NOMO-1 (cell line): Measurements from ENCODE around the gene ECM2.

Experiments
- DNase-seq, 2 experiments: peaks; one replicate each; lab custom pipeline; 2025; ENCODE audit not compliant: unreplicated experiment in 2 of 2; lab: John Stamatoyannopoulos, UW

ECM2 gene

DNA sequence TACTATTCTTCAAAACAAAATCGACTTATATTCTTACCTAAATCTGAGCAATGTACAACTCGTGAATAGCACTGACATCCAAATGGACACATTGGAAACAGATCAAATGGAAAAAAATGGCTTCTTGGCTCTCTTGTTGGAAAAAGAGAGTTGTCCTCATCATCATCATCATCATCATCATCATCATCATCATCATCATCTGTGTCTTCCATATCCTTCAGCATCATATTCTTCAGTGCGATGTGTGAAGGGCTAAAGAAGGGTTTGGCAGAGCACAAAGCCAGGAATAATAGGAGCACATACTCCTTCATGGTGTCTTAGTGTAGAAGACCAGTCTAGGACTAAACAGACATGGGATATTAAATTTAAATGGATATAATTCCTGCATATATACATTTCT, 61.2 kb downstream of the ECM2 start:
- DNase-seq: no peak

DNA sequence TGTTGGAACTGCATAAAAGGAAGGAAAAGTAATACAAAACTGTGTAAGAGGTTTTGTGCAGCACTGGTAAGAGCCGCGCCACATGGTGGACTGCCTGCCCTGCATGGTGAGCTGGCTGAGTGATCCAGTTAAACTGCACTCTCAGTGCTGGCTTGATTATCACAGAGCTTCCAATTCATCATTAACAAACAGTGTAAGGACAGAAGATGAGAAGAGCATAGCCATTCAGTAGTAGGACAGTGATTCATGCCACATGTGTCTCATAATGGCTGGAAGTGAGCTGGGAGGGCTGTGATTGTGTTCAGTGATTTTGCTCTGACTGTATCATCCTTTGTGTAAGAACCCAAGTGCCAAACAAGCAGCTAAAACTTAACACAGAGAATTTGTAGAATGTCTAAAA, 67.6 kb downstream of the ECM2 start:
- no peak for DNase-seq

DNA sequence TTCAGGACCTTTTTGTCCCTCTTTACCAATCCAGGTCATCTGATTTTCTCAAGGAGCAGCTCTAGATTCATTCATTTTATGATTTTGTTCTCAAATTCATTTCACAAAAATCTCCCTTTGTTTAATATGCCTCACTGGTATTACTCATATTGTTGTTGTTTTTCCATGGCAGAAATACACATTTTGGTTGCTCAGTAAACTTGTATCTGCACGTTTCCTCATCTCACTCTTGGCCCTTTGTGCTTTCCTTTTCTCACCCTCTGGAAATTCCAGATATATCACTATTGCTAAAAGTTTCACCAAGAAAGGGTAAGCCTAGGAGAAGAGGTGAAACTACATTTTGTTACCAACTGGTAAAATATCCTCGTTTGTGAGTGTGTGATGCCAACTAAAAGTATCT, 68.3 kb downstream of the ECM2 start:
- no peak for DNase-seq

DNA sequence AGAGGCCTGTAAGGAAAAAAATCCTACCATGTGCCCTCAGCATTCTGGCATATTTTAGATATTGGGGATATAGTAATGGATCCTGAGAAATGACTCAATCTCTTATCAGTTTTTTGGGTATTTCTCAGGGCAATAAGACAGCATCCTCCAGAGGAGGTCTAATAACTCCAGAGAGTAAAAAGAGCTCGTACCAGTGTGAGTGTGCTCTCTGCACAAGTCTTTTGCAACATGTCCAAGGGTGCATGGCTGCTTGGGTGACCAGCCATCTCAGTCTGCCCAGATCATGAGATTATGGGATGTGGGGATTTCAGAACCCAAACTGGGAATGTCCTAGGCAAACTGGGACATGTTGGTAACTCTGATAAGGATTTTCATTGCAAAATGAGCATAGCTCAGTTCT, 68.7 kb downstream of the ECM2 start:
- no peak for DNase-seq

DNA sequence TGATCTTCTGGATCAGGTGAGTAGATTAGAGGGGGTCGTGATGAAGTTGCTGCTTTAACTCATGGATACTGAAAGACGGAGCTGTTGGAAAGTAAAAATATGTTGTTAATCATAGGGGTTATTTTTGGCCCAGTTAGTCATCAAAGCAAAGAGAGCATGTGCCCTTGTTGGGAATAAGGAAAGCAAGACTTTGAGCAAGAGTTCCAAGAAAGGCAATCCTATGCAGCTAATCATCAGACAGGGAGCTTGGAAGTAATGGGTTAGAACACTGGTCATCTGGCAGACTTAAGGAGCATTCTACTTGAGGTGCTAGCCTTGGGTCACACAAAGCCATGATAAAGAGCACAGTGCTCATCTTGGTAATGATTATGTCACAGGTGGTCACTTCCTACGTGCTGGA, 71.8 kb downstream of the ECM2 start:
- DNase-seq: no peak

DNA sequence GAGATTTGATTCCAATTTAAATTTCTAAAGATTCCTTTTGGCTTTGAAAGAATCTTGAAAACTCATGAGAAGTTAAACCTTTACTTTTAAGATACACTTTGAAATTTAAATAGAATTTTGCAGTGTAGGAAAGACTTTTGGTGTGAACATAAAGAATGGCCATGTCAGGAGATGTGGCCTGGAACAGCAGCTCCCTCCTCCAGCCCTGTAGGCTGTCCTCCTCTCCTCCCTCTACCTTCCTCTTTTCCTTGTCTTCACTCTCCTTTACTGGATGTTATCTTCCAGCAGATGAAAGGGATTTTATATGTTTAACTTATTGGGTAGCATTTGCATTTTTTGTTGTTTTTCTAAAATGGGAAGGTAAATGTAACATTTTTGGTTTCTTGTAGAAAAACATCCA, 72.4 kb downstream of the ECM2 start:
- DNase-seq: no peak

DNA sequence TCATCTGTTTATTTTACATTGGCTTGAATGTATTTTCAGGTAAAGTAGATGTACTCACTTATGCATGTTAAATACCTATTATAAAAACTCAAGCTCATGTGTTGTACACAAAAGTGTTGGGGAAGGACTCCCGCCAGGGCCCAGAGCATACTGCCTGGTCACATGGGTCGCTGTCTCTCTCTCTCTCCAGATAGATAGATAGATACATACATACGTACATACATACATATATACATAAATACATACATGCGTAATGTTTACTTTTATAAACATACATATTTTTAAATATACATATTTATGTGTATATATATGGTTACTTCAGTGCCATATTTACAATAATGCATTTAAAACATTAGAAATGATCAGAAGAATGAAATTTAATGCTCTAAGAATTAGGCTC, 78.2 kb downstream of the ECM2 start:
- no peak for DNase-seq

DNA sequence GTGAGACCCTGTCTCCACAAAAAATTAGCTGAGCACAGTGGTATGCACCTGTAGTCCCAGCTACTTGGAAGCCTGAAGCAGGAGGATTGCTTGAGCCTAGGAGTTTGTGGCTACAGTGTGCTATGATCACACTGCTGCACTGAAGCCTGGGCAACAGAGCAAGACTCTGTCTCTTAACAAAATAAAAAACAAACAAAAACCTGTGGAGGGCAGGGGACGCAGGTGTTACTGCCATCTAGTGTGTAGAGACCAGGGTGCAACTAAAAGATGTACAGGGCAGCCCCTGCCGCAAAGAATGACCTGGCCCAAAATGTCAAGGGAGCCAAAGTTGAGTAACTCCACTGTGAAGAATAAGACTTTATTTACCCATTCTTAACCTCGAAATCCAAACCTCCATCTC, 80.6 kb downstream of the ECM2 start:
- no peak for DNase-seq

DNA sequence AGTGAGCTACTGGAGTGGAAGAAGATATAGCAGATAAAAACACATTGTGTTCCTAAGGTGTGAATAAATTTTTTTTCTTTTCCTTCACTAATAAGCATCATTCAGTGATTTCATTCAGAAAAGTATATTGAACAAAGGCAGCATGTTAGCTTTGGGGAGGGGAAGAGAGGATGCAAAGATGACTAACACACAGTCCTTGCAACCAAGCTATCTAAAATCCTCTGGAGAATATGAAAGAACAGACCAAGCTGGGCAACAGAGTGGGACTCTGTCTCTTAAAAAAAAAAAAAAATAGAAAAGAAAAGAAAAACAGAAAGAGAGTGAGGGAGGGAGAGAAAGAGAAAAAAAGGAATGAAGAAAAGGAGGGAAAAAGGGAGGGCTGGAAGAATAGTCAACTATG, 89.3 kb downstream of the ECM2 start:
- DNase-seq: no peak
